HepG2 (cell line): ENCODE measurements around the gene KXD1. TPM values are rescaled to one million over a fixed set of nuclear protein-coding genes. Genes with fewer than 3 reads are reported as not detected.

Experiments used
- BRCA1 ChIP-seq: sonication (generic); formaldehyde crosslinking; IDR thresholded peaks from 2 replicates; pipeline ENCODE4 v1.4.0; 2020; ENCODE audit warnings: missing genetic modification reagents
- CBX1 ChIP-seq: IDR thresholded peaks from one replicate; pipeline ENCODE4 v1.6.1; 2016; ENCODE audit warnings: antibody characterized with exemption, low read depth
- E2F5 ChIP-seq: sonication (generic); formaldehyde crosslinking; conservative IDR thresholded peaks from 2 replicates; pipeline ENCODE4 v1.4.0; 2020; ENCODE audit warnings: missing genetic modification reagents
- NONO ChIP-seq, 2 experiments: fragments of 450-650 bp in 1 of 2; sonication (generic) in 1 of 2; formaldehyde crosslinking in 1 of 2; IDR thresholded peaks in 1 of 2; conservative IDR thresholded peaks in 1 of 2; 2 replicates each; pipeline versions ENCODE4 v1.6.1 to v1.8.0; 2017 to 2022; ENCODE audit warnings: mild to moderate bottlenecking in 1 of 2, missing genetic modification reagents in 1 of 2, moderate library complexity in 1 of 2
- TOE1 ChIP-seq: sonication (generic); formaldehyde crosslinking; IDR thresholded peaks from 2 replicates; pipeline ENCODE4 v1.4.0; 2020; ENCODE audit warnings: mild to moderate bottlenecking, missing genetic modification reagents
- ZNF567 ChIP-seq: sonication (generic); formaldehyde crosslinking; IDR thresholded peaks from 2 replicates; pipeline ENCODE4 v1.8.1; 2023; ENCODE audit warnings: mild to moderate bottlenecking, missing genetic modification reagents, borderline replicate concordance
- ZNF816 ChIP-seq: sonication (generic); formaldehyde crosslinking; IDR thresholded peaks from 2 replicates; pipeline ENCODE4 v1.8.0; 2022; ENCODE audit warnings: missing genetic modification reagents, mild to moderate bottlenecking, borderline replicate concordance
- polyA plus RNA-seq, 8 experiments: library from polyadenylated mRNA; depleted of rRNA in 3 of 8; stranded (reverse) in 7 of 8; unstranded in 1 of 8; fragments of >200 nt; fragmentation: Illumina TruSeq in 4 of 8; extraction: Trizol in 4 of 8; gene quantifications; 2 replicates each; pipeline versions ENCODE4 v1.2.1 to v1.2.3, GENCODE V29; 2011 to 2016; ENCODE audit warnings: low read depth in 4 of 8, missing spikeins in 1 of 8, mixed read lengths in 1 of 8; ENCODE audit not compliant: insufficient read depth in 1 of 8
- total RNA-seq, 5 experiments: library from RNA; depleted of rRNA; stranded (reverse); fragments of >200 nt; fragmentation: Illumina TruSeq; extraction: Trizol; gene quantifications; 2 replicates each; pipeline ENCODE4 v1.2.3, GENCODE V29; 2016; ENCODE audit warnings: low read depth in 1 of 5
- TF ChIP-seq, protein P1 (sequence below): sonication (generic); formaldehyde crosslinking; IDR thresholded peaks from 2 replicates; pipeline ENCODE4 v1.4.0; 2020; ENCODE audit warnings: mild to moderate bottlenecking, missing genetic modification reagents
- TF ChIP-seq, protein P2 (sequence below), 2 experiments: fragments of 450-650 bp in 1 of 2; sonication (generic) in 1 of 2; formaldehyde crosslinking in 1 of 2; IDR thresholded peaks; 2 replicates each; pipeline versions ENCODE4 v1.6.1 to v1.8.0; 2016 to 2022; ENCODE audit warnings: antibody characterized with exemption in 1 of 2, mild to moderate bottlenecking in 1 of 2, missing genetic modification reagents in 1 of 2
- TF ChIP-seq, protein P3 (sequence below): sonication (generic); formaldehyde crosslinking; IDR thresholded peaks from 2 replicates; pipeline ENCODE4 v1.5.1; 2020; ENCODE audit warnings: mild to moderate bottlenecking, missing genetic modification reagents, moderate library complexity

The KXD1 gene
- total and polyA plus RNA-seq, 2 of the 13 experiments (the other 11 are each of a cell fraction or from before 2014, with no cell fraction given): 44.6 to 143 TPM

- TF ChIP-seq, protein P1, sequence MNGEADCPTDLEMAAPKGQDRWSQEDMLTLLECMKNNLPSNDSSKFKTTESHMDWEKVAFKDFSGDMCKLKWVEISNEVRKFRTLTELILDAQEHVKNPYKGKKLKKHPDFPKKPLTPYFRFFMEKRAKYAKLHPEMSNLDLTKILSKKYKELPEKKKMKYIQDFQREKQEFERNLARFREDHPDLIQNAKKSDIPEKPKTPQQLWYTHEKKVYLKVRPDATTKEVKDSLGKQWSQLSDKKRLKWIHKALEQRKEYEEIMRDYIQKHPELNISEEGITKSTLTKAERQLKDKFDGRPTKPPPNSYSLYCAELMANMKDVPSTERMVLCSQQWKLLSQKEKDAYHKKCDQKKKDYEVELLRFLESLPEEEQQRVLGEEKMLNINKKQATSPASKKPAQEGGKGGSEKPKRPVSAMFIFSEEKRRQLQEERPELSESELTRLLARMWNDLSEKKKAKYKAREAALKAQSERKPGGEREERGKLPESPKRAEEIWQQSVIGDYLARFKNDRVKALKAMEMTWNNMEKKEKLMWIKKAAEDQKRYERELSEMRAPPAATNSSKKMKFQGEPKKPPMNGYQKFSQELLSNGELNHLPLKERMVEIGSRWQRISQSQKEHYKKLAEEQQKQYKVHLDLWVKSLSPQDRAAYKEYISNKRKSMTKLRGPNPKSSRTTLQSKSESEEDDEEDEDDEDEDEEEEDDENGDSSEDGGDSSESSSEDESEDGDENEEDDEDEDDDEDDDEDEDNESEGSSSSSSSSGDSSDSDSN: peak; percentile 62; the same call in 1 of the 2 replicates
- no peak for TF ChIP-seq E2F5 (CRISPR knock-in tag)
- TF ChIP-seq CBX1: no peak
- TF ChIP-seq, protein P2, sequence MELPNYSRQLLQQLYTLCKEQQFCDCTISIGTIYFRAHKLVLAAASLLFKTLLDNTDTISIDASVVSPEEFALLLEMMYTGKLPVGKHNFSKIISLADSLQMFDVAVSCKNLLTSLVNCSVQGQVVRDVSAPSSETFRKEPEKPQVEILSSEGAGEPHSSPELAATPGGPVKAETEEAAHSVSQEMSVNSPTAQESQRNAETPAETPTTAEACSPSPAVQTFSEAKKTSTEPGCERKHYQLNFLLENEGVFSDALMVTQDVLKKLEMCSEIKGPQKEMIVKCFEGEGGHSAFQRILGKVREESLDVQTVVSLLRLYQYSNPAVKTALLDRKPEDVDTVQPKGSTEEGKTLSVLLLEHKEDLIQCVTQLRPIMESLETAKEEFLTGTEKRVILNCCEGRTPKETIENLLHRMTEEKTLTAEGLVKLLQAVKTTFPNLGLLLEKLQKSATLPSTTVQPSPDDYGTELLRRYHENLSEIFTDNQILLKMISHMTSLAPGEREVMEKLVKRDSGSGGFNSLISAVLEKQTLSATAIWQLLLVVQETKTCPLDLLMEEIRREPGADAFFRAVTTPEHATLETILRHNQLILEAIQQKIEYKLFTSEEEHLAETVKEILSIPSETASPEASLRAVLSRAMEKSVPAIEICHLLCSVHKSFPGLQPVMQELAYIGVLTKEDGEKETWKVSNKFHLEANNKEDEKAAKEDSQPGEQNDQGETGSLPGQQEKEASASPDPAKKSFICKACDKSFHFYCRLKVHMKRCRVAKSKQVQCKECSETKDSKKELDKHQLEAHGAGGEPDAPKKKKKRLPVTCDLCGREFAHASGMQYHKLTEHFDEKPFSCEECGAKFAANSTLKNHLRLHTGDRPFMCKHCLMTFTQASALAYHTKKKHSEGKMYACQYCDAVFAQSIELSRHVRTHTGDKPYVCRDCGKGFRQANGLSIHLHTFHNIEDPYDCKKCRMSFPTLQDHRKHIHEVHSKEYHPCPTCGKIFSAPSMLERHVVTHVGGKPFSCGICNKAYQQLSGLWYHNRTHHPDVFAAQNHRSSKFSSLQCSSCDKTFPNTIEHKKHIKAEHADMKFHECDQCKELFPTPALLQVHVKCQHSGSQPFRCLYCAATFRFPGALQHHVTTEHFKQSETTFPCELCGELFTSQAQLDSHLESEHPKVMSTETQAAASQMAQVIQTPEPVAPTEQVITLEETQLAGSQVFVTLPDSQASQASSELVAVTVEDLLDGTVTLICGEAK (IDR thresholded peaks at IDR 0.05): no peak
- TF ChIP-seq, protein P2 (CRISPR knock-in tag; IDR thresholded peaks at IDR 0.05): peak; percentile 40; the same call in 1 of the 2 replicates
- TF ChIP-seq ZNF567 (CRISPR knock-in tag): 0 out of 2 replicates have a peak, but pooled peaks have one; percentile 54
- TF ChIP-seq, protein P3, sequence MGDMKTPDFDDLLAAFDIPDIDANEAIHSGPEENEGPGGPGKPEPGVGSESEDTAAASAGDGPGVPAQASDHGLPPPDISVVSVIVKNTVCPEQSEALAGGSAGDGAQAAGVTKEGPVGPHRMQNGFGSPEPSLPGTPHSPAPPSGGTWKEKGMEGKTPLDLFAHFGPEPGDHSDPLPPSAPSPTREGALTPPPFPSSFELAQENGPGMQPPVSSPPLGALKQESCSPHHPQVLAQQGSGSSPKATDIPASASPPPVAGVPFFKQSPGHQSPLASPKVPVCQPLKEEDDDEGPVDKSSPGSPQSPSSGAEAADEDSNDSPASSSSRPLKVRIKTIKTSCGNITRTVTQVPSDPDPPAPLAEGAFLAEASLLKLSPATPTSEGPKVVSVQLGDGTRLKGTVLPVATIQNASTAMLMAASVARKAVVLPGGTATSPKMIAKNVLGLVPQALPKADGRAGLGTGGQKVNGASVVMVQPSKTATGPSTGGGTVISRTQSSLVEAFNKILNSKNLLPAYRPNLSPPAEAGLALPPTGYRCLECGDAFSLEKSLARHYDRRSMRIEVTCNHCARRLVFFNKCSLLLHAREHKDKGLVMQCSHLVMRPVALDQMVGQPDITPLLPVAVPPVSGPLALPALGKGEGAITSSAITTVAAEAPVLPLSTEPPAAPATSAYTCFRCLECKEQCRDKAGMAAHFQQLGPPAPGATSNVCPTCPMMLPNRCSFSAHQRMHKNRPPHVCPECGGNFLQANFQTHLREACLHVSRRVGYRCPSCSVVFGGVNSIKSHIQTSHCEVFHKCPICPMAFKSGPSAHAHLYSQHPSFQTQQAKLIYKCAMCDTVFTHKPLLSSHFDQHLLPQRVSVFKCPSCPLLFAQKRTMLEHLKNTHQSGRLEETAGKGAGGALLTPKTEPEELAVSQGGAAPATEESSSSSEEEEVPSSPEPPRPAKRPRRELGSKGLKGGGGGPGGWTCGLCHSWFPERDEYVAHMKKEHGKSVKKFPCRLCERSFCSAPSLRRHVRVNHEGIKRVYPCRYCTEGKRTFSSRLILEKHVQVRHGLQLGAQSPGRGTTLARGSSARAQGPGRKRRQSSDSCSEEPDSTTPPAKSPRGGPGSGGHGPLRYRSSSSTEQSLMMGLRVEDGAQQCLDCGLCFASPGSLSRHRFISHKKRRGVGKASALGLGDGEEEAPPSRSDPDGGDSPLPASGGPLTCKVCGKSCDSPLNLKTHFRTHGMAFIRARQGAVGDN (CRISPR knock-in tag): peak; percentile 56
- peak; percentile 49; the same call in 1 of the 2 replicates for TF ChIP-seq BRCA1 (CRISPR knock-in tag)
- TF ChIP-seq NONO (IDR thresholded peaks at IDR 0.05): no peak
- TF ChIP-seq NONO (CRISPR knock-in tag; conservative IDR thresholded peaks at IDR 0.05): peak; percentile 65
- no peak for TF ChIP-seq TOE1 (CRISPR knock-in tag)
- no peak for TF ChIP-seq ZNF816 (CRISPR knock-in tag)
Observed at GRCh38 chr19:18521692-18522123, 36.0 kb upstream of the KXD1 start, which contains the start of gene ELL (continued).
